Lower leg skin (tissue), 3 donors: ENCODE data around the gene RAP2A.

Experiments
- POLR2A ChIP-seq, 2 donors: fragments of 450-650 bp; IDR thresholded peaks; one replicate each; pipeline ENCODE4 v1.6.1; 2016 to 2017; ENCODE audit warnings: antibody characterized with exemption in 2 of 2, mild to moderate bottlenecking in 1 of 2, moderate library complexity in 1 of 2
- TF ChIP-seq, protein P1 (sequence below), 3 donors: fragments of 450-650 bp; IDR thresholded peaks; one replicate each; pipeline ENCODE4 v1.5.1; 2016; ENCODE audit warnings: antibody characterized with exemption in 3 of 3, mild to moderate bottlenecking in 3 of 3, moderate library complexity in 2 of 3

DNA sequence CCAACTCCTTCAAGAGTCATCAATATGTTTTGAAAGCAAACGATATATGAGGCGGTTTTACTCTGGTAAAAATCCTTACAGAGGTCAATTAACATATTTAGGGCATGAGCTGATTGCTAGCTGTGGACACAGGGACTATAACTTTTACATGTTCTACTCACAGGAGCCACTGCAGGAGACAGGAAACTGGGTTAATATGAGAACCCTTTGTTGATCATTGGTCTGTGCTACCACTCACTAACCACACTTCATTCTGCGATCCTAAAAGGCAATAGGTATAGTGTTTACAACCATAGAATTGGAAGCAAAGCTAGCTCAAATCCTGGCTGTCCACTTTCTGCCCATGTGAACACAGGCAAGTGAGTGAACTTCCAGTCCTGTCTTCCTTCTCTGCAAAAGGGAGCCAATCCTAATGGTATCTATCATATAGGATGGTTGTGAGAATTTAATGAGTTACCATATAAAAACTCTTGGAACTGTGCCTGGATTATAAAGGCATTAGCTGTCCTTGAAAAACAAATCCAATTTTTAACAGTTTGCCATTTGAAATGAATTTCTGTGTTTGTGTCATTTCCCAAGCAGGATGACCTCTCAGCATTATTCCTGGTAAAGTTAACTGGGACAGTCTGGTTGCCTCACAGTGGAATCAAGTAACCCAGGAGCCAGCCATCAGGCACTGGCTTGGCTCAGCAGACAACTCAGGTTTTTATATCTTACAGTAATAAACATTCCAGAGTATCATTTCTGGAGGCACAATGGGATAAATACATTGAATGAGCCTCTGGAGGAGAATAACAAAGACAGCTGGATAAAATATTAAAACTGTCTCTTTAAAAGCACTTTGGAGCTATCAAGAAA lies 29.8 kb upstream of the RAP2A start:
- no peak for TF ChIP-seq POLR2A (IDR thresholded peaks at IDR 0.05)
- TF ChIP-seq, protein P1, sequence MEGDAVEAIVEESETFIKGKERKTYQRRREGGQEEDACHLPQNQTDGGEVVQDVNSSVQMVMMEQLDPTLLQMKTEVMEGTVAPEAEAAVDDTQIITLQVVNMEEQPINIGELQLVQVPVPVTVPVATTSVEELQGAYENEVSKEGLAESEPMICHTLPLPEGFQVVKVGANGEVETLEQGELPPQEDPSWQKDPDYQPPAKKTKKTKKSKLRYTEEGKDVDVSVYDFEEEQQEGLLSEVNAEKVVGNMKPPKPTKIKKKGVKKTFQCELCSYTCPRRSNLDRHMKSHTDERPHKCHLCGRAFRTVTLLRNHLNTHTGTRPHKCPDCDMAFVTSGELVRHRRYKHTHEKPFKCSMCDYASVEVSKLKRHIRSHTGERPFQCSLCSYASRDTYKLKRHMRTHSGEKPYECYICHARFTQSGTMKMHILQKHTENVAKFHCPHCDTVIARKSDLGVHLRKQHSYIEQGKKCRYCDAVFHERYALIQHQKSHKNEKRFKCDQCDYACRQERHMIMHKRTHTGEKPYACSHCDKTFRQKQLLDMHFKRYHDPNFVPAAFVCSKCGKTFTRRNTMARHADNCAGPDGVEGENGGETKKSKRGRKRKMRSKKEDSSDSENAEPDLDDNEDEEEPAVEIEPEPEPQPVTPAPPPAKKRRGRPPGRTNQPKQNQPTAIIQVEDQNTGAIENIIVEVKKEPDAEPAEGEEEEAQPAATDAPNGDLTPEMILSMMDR (IDR thresholded peaks at IDR 0.05) = no peak
